Endothelial cell of umbilical vein (primary cell): ENCODE results near the gene USH2A. TPM values are rescaled to one million over a fixed set of nuclear protein-coding genes. Genes with fewer than 3 reads are reported as not detected.

Source experiments
- BruUV-seq: library from RNA; stranded (reverse); fragments of 400-500 nt; replicated peaks from 2 replicates; lab custom pipeline; 2021; lab: Mats Ljungman, UMichigan
- CTCF ChIA-PET: fragments of 300-600, 350-600 bp; sonication (Branson Sonifier 250); formaldehyde crosslinking; loops from one replicate; lab custom pipeline; 2021; ENCODE audit warnings: antibody characterized with exemption, inconsistent platforms; lab: Charles Lee
- POLR2A ChIA-PET: fragments of 300-600, 350-600 bp; sonication (Branson Sonifier 250); formaldehyde crosslinking; loops from one replicate; lab custom pipeline; 2021; ENCODE audit warnings: antibody characterized with exemption, inconsistent platforms; lab: Charles Lee
- DNase-seq: peaks from one replicate; pipeline ENCODE4 v3.0.0-alpha.2; 2011; ENCODE audit warnings: low read depth, low spot score
- FAIRE-seq: peaks from 2 replicates; lab custom pipeline; 2011; peaks lifted over from hg19 to GRCh38; lab: Jason Lieb, UNC
- H2AFZ ChIP-seq: 2 replicates; pipeline ENCODE4 v1.6.0; 2012; ENCODE audit warnings: low read depth, low read length, control low read depth, inconsistent platforms
- H3K27ac ChIP-seq: 2 replicates; pipeline ENCODE4 v1.5.1; 2011; ENCODE audit warnings: low read depth, mild to moderate bottlenecking, control low read depth, low read length, moderate library complexity; ENCODE audit not compliant: insufficient read depth
- H3K27me3 ChIP-seq, 2 experiments: 2 replicates each; pipeline versions ENCODE4 v1.6.0 to v1.6.1; 2011; ENCODE audit warnings: low read length in 2 of 2, mixed read lengths in 1 of 2; ENCODE audit not compliant: control insufficient read depth in 2 of 2, insufficient read depth in 2 of 2
- H3K36me3 ChIP-seq, 2 experiments: 2 replicates in 1 of 2; 3 replicates in 1 of 2; pipeline ENCODE4 v1.5.1; 2011; ENCODE audit warnings: low read length in 2 of 2, mild to moderate bottlenecking in 1 of 2, moderate library complexity in 1 of 2; ENCODE audit not compliant: control insufficient read depth in 2 of 2, insufficient read depth in 2 of 2; ENCODE audit errors: extremely low read depth in 1 of 2
- H3K4me1 ChIP-seq: 3 replicates; pipeline ENCODE4 v1.5.1; 2011; ENCODE audit warnings: mild to moderate bottlenecking, low read length; ENCODE audit not compliant: control insufficient read depth, insufficient read depth; ENCODE audit errors: extremely low read depth
- H3K4me2 ChIP-seq: 2 replicates; pipeline ENCODE4 v1.6.1; 2011; ENCODE audit warnings: low read length, control low read depth, mixed read lengths; ENCODE audit not compliant: insufficient read depth
- H3K4me3 ChIP-seq, 3 experiments: fragments of 200-600 bp in 1 of 3; sonication (generic), shearing (Covaris generic) in 1 of 3; replicated peaks in 1 of 3; 2 replicates each; pipeline ENCODE4 v1.5.1; 2011 to 2016; ENCODE audit warnings: control low read depth in 3 of 3, low read length in 3 of 3, mild to moderate bottlenecking in 2 of 3, inconsistent platforms in 1 of 3, low read depth in 1 of 3, moderate library complexity in 1 of 3; ENCODE audit not compliant: insufficient read depth in 1 of 3
- H3K79me2 ChIP-seq: 2 replicates; pipeline ENCODE4 v1.6.0; 2012; ENCODE audit warnings: low read length, inconsistent platforms; ENCODE audit not compliant: control insufficient read depth, insufficient read depth
- H3K9ac ChIP-seq: replicated peaks from 2 replicates; pipeline ENCODE3; 2011; ENCODE audit warnings: low read length, control low read depth; ENCODE audit not compliant: insufficient read depth; ENCODE audit errors: extremely low read depth
- H3K9me1 ChIP-seq: replicated peaks from 3 replicates; pipeline ENCODE4 v1.6.0; 2011; ENCODE audit warnings: mild to moderate bottlenecking, low read length; ENCODE audit not compliant: control insufficient read depth, insufficient read depth; ENCODE audit errors: extremely low read depth
- H3K9me3 ChIP-seq: replicated peaks from 2 replicates; pipeline ENCODE4 v1.5.1; 2012; ENCODE audit warnings: low read length, inconsistent platforms; ENCODE audit not compliant: control insufficient read depth, insufficient read depth
- H4K20me1 ChIP-seq: replicated peaks from 2 replicates; pipeline ENCODE3; 2011; ENCODE audit warnings: mild to moderate bottlenecking, low read length; ENCODE audit not compliant: control insufficient read depth, insufficient read depth; ENCODE audit errors: extremely low read depth
- CTCF ChIP-seq, 2 donors: IDR thresholded peaks; 1 replicate in 1 of 2; 2 replicates in 1 of 2; pipeline ENCODE4 v1.5.1; 2011; ENCODE audit warnings: low read length in 2 of 2, mild to moderate bottlenecking in 2 of 2, moderate library complexity in 2 of 2, control low read depth in 1 of 2, inconsistent platforms in 1 of 2, low read depth in 1 of 2; ENCODE audit not compliant: insufficient read depth in 1 of 2; ENCODE audit errors: extremely low read depth in 1 of 2
- EZH2 ChIP-seq: IDR thresholded peaks from 2 replicates; pipeline ENCODE4 v1.6.1; 2012; ENCODE audit warnings: borderline replicate concordance, low read depth, mild to moderate bottlenecking, moderate library complexity, low read length, inconsistent platforms; ENCODE audit not compliant: severe bottlenecking
- FOS ChIP-seq: IDR thresholded peaks from 2 replicates; pipeline ENCODE4 v1.6.1; 2011; ENCODE audit warnings: mild to moderate bottlenecking, low read length, moderate library complexity, borderline replicate concordance; ENCODE audit not compliant: insufficient read depth
- GATA2 ChIP-seq: IDR thresholded peaks from 2 replicates; pipeline ENCODE4 v1.7.0; 2011; ENCODE audit warnings: low read depth, mild to moderate bottlenecking, moderate library complexity, mixed read lengths, low read length; ENCODE audit not compliant: insufficient read length, insufficient read depth
- JUN ChIP-seq: IDR thresholded peaks from 2 replicates; pipeline ENCODE4 v1.6.1; 2011; ENCODE audit warnings: borderline replicate concordance, low read depth; ENCODE audit not compliant: insufficient read length, insufficient read depth
- MAX ChIP-seq: IDR thresholded peaks from 2 replicates; pipeline ENCODE4 v1.6.1; 2011; ENCODE audit not compliant: insufficient read depth, insufficient read length
- MYC ChIP-seq: IDR thresholded peaks from one replicate; pipeline ENCODE4 v1.6.1; 2011; ENCODE audit warnings: mild to moderate bottlenecking, low read depth, low read length
- POLR2A ChIP-seq: IDR thresholded peaks from 2 replicates; pipeline ENCODE4 v1.6.1; 2012; ENCODE audit warnings: low read depth, mild to moderate bottlenecking, control low read depth, low read length
- POLR2AphosphoS5 ChIP-seq: IDR thresholded peaks from 2 replicates; pipeline ENCODE4 v1.6.1; 2012; ENCODE audit warnings: low read depth, mild to moderate bottlenecking, control low read depth, low read length, moderate library complexity; ENCODE audit not compliant: insufficient read depth
- dilution Hi-C: fragments of 300-500 bp; cut with MboI; formaldehyde crosslinking; loops from one replicate; pipeline ENCODE4 v1.15.0; 2019; ENCODE audit warnings: low sequenced_read_pairs; ENCODE audit not compliant: extremely low pct_ligation_motif_present
- intact Hi-C: fragments of 100-400 bp; cut with micrococcal nuclease; formaldehyde crosslinking; loops from one replicate; pipeline ENCODE4 v1.10.0; 2022
- polyA plus RNA-seq, 4 experiments: library from polyadenylated mRNA; depleted of rRNA in 3 of 4; stranded (reverse) in 3 of 4; unstranded in 1 of 4; fragments of >200 nt; gene quantifications; 2 replicates each; pipeline versions ENCODE4 v1.2.1 to v1.2.3, GENCODE V29; 2011 to 2012; ENCODE audit warnings: missing spikeins in 1 of 4
- total RNA-seq: library from RNA; stranded (reverse); gene quantifications from 2 replicates; pipeline ENCODE4 v1.2.3, GENCODE V29; 2021

Gene USH2A
- total and polyA plus RNA-seq, 2 donors (not counting 3 experiments of a cell fraction or from before 2014, with no cell fraction given): not detected

DNA sequence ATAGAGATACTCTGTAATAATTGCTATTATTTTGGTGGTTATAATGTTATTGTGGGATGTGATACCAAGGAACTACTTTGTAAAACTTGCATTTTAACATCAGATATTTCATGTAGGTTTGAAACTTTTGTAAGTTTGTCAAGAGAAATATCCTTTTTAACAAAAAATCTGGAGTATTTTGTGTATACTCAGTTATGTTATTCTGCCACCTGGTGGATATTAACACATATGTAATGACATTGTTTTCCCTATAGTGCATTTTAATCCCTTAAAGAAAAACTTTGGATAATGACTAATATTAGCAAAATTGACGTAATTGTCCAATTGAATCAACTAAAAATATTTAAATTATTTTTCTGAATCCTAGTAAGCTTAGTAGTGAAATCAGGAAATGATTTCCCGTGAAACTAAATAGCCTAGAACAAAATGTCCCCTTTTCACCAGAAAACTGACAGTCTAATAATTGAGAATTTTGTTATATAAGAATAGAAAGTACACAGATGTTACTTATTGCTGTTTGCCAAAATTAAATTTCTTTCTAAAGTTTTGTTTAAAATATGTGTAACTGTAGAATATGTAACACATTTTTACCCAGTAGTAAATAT lies 816.6 kb downstream of the USH2A start:
- dilution Hi-C loops: no loop called here
- Histone ChIP-seq H3K4me3 (no peak overlapping the region), H3K27ac (no peak overlapping the region), H3K36me3 (peaks cover 0 to 5% of the 10 kb centered on the region in 2 experiments), H4K20me1 (no peaks in the 10 kb centered on the region), H3K9me3 (no peaks in the 10 kb centered on the region), H3K9me1 (no peaks in the 10 kb centered on the region), H3K4me1 (no peaks in the 10 kb centered on the region), H3K27me3 (no peaks in the 10 kb centered on the region), H3K79me2 (no peaks in the 10 kb centered on the region), H3K9ac (no peak overlapping the region), H3K4me2 (no peak overlapping the region), H2AFZ (no peak overlapping the region)
- FAIRE-seq: no peak
- CTCF ChIA-PET: interaction anchor here (0.7 to 1.5 kb wide), 5 partner anchors 10 to 83 kb away, joined by 3 to 7 read pairs (median 4); no protein-coding TSS in a partner anchor
- intact Hi-C loops: loop anchor here (2.0 kb wide), 2 partner anchors 38 to 80 kb away; no protein-coding TSS in a partner anchor
- no peak for DNase-seq
- no TSS peak for BruUV-seq
- no peak for TF ChIP-seq POLR2A
- TF ChIP-seq CTCF (IDR thresholded peaks at IDR 0.05; ENCODE audit: extremely low read depth in 1 of 2, insufficient read depth in 1 of 2, low read depth in 1 of 2, low read length in 2 of 2): peak; percentile 15
- POLR2A ChIA-PET: no interaction called here

- Histone ChIP-seq H3K4me2 (no peak overlapping the region), H3K4me1 (no peaks in the 10 kb centered on the region), H2AFZ (no peak overlapping the region), H3K27ac (no peak overlapping the region), H4K20me1 (no peaks in the 10 kb centered on the region), H3K9ac (no peak overlapping the region), H3K79me2 (no peaks in the 10 kb centered on the region), H3K9me3 (no peaks in the 10 kb centered on the region), H3K27me3 (no peaks in the 10 kb centered on the region), H3K4me3 (no peak overlapping the region), H3K36me3 (peaks cover 0 to 5% of the 10 kb centered on the region in 2 experiments), H3K9me1 (no peaks in the 10 kb centered on the region)
- TF ChIP-seq MAX (no peak), JUN (no peak), MYC (no peak), FOS (no peak), EZH2 (no peak), POLR2AphosphoS5 (no peak), GATA2 (no peak), POLR2A (no peak), CTCF (IDR thresholded peaks at IDR 0.05; ENCODE audit: extremely low read depth in 1 of 2, insufficient read depth in 1 of 2, low read depth in 1 of 2, low read length in 2 of 2) (no peak)
- FAIRE-seq: no peak
- no TSS peak for BruUV-seq
- no peak for DNase-seq
- ChIA-PET POLR2A (no interaction called here), CTCF (interaction anchor here (0.6 to 1.5 kb wide), 7 partner anchors 9 to 82 kb away, joined by 3 to 7 read pairs (median 3); no protein-coding TSS in a partner anchor)
- dilution Hi-C loops (no loop called here), intact Hi-C loops (loop anchor here (2.0 kb wide), 2 partner anchors 37 to 79 kb away; no protein-coding TSS in a partner anchor)
Measured at GRCh38 chr1:215606036-215606435, 817.2 kb downstream of the USH2A start.
